GM18868 (cell line): Measurements from ENCODE around the gene SPNS2.

Experiments used
- ATAC-seq: cut with Tn5 transposase; IDR thresholded peaks from one replicate; pipeline ENCODE4 v1.9.1; 2021; ENCODE audit warnings: mild to moderate bottlenecking, moderate library complexity; ENCODE audit not compliant: unreplicated experiment

The SPNS2 gene

DNA sequence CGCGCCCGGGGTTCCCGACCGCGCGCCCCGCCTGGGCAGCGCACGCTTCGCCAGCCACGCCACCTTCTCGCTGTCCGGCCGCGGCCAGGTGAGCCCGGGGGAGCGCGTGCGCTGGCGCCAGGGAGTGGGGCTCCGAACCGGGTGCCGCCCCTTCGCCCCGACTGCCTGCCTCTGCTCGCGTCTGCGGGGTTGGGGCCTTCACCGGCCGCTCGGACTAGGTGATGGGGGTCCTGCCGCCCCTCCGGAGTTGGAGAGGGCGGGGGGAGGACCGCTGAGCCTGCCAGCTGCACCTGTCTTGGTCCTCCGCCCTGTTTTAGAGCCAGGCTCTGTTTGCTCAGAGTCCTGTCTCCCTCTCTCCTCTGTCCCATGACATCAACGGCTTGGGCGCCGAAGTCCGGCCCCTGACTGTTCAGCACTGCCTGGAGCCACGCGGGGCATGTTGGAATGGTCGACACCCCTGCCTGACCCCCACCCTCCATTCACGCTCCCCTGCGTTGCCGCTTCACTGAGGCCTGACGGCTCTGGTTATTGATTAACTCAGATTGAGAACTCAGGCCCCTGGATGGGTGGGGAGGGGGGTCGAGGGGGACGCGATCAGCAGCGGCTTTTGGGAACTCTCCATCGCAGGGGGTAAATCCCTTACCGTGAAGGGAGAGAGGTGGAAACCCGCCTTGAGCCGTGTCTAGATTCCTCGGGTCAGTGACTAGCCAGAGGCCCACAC, 86.4 kb downstream of the SPNS2 start:
- ATAC-seq = no peak

DNA sequence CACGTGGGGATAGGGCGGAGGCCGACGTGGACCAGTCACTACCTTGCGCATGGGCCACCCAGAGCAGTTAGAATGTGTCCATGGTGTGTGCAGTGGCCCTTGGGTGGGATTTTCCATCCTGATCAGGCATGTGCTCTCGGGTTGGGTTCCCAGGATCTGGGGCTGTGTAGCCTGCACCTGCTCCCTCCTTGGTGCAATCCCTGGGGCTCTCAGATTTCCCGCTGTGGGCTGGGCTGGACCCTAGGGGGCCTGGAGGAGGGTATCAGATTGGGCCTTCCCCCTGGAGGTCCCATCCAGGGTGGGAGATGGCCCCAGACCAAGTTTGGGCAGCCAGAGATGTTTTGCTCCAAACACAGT, 86.9 kb downstream of the SPNS2 start:
- ATAC-seq = no peak

DNA sequence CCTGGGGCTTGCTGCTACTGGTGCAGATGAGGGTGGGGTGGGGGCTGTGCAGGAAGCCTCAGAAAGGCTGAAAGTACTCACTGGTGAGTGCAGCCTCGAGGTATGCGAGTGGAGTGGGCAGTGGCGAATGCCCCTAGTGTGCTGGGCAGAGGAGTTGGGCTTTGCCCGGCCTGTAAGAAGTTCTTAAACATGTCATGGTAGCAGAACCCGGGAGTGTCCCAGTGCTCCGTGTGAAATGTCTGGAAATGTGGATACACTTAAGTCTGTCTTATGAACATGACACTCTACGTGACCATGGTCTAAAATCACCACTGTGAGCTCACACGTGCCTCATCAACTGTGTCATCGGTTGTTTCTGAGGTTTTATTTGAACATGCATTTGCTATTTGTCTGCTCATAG, 87.4 kb downstream of the SPNS2 start:
- ATAC-seq = no peak

DNA sequence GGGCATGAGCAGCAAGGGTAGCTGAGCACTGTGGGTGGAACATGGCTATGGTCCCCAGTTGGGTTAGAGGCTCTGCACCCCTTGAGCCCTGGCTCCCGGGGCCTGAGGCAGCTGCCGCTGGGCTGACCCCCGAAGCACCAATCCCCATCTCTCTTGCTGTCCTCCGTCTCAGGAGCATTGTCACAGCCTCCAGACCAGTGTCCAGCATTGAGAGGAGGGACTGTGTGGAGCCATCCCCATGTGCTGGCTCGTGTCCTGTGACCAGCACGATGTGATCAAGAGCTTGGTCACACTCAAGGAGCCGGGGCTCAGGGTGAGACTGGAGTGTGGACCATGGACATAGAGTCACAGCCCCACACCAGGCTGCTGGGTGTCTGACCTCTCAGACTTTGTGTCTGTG, 88.5 kb downstream of the SPNS2 start:
- no peak for ATAC-seq

DNA sequence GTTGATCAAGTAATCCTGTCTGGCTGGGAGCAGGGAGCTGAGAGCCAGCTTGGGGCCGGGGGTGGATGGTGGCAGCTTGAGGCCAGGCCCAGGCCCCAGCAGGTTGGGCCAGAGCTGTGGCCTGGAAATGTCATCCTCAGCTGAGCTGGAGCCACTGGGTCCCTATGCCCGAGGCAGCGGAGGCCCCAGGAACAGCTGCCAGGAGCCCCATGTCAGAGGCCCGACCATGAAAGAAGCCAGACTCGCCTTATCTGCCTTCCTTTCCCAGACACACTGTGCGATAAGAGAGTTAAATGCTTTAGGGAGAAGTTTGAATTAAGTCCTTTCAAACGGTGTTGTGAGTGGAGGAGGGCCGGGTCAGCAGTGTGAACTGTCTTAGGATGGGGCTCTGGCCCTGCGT, 89.1 kb downstream of the SPNS2 start:
- ATAC-seq = no peak

DNA sequence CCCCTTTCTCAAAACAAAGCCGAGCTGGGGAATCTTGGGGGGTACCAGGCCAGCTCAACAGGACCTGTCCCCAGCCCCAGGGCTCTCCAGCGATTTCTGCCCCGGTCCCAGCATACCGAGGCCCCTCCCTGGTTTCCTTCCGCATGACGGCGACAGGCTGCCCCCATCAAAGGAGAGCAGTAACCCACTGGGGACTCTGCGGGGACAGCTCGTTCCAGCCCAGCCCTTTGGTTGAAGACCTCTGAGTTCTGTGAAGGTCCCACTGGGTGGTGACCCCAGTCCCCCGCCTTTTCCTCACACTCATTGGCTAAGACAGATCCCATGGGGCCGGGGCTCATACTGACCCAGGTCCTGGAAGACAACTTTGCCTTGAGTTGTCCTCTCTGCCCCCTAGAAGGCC, 89.7 kb downstream of the SPNS2 start:
- ATAC-seq = no peak
